PFSK-1 (cell line): ENCODE results near the gene BSDC1.

Experiments
- FOXP2 ChIP-seq: optimal IDR thresholded peaks from 2 replicates; pipeline ENCODE3; 2011; ENCODE audit warnings: borderline replicate concordance, control low read depth, inconsistent platforms; ENCODE audit not compliant: insufficient read depth; ENCODE audit errors: extremely low read length, extremely low read depth
- POLR2AphosphoS5 ChIP-seq: IDR thresholded peaks from 2 replicates; pipeline ENCODE4 v1.6.1; 2012; ENCODE audit warnings: low read depth, mild to moderate bottlenecking, control low read depth, low read length, moderate library complexity
- SIN3A ChIP-seq: IDR thresholded peaks from 2 replicates; pipeline ENCODE4 v1.6.1; 2012; ENCODE audit warnings: mild to moderate bottlenecking, low read length, moderate library complexity, borderline replicate concordance; ENCODE audit not compliant: insufficient read depth
- TAF1 ChIP-seq: IDR thresholded peaks from 2 replicates; pipeline ENCODE4 v1.6.1; 2012; ENCODE audit warnings: low read length, control low read depth, borderline replicate concordance; ENCODE audit not compliant: insufficient read depth
- TF ChIP-seq, protein P1 (sequence below), 2 experiments: IDR thresholded peaks; 2 replicates each; pipeline versions ENCODE4 v1.6.1 to v1.8.0; 2011 to 2012; ENCODE audit warnings: low read depth in 2 of 2, low read length in 2 of 2, control low read depth in 1 of 2, inconsistent platforms in 1 of 2, mild to moderate bottlenecking in 1 of 2, moderate library complexity in 1 of 2; ENCODE audit not compliant: insufficient read depth in 1 of 2

Gene BSDC1

GRCh38 chr1:32318127-32318869 lies 75.9 kb downstream of the BSDC1 start:
- TF ChIP-seq TAF1 = no peak
- TF ChIP-seq SIN3A = no peak
- no peak for TF ChIP-seq POLR2AphosphoS5
- TF ChIP-seq, protein P1, sequence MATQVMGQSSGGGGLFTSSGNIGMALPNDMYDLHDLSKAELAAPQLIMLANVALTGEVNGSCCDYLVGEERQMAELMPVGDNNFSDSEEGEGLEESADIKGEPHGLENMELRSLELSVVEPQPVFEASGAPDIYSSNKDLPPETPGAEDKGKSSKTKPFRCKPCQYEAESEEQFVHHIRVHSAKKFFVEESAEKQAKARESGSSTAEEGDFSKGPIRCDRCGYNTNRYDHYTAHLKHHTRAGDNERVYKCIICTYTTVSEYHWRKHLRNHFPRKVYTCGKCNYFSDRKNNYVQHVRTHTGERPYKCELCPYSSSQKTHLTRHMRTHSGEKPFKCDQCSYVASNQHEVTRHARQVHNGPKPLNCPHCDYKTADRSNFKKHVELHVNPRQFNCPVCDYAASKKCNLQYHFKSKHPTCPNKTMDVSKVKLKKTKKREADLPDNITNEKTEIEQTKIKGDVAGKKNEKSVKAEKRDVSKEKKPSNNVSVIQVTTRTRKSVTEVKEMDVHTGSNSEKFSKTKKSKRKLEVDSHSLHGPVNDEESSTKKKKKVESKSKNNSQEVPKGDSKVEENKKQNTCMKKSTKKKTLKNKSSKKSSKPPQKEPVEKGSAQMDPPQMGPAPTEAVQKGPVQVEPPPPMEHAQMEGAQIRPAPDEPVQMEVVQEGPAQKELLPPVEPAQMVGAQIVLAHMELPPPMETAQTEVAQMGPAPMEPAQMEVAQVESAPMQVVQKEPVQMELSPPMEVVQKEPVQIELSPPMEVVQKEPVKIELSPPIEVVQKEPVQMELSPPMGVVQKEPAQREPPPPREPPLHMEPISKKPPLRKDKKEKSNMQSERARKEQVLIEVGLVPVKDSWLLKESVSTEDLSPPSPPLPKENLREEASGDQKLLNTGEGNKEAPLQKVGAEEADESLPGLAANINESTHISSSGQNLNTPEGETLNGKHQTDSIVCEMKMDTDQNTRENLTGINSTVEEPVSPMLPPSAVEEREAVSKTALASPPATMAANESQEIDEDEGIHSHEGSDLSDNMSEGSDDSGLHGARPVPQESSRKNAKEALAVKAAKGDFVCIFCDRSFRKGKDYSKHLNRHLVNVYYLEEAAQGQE (IDR thresholded peaks at IDR 0.05; ENCODE audit: insufficient read depth in 1 of 2, low read depth in 2 of 2, low read length in 2 of 2) = no peak
- TF ChIP-seq FOXP2 = no peak

DNA sequence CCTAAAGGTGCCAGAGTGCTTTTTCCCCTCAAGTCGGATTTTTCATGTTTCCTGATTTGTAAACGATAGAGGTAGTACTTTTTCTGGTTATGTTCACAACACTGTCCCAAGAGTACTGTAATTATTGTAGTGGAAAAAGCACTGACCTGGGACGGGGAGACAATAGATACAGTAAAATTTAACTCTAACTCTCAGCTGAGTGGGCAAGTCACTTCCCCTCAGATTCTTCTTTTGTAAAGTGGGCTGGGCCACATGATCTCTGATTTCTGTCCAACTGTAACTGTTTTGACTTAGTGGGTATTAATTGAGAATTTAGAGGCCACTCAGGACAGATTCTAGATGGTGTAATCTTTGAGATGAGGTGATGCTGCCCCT lies 77.4 kb downstream of the BSDC1 start:
- no peak for TF ChIP-seq POLR2AphosphoS5
- no peak for TF ChIP-seq SIN3A
- no peak for TF ChIP-seq TAF1
- TF ChIP-seq, protein P1 (IDR thresholded peaks at IDR 0.05; ENCODE audit: insufficient read depth in 1 of 2, low read depth in 2 of 2, low read length in 2 of 2) = no peak
- no peak for TF ChIP-seq FOXP2
